ENCODE data around the gene COQ9.
"Not testable (repeated sequence)": the region's sequence is repeated elsewhere in the genome, so short reads cannot be mapped to it uniquely, and the experiment has no call there.

Gene COQ9

GRCh38 chr16:57435838-57436237, 11.4 kb upstream of the COQ9 start:
- no peak overlapping the region for H3K4me2 ChIP-seq (ENCODE audit: insufficient read depth, low read length)
- H3K4me3 ChIP-seq (ENCODE audit: low read depth in 1 of 2, low read length in 2 of 2): no peak overlapping the region
- no peaks in the 10 kb centered on the region for H4K20me1 ChIP-seq (ENCODE audit: insufficient read depth, low read length)
- no peak overlapping the region for H3K27ac ChIP-seq (ENCODE audit: low read length)
- no peaks in the 10 kb centered on the region for H3K79me2 ChIP-seq (ENCODE audit: insufficient read depth, low read length)
- H3K9ac ChIP-seq (ENCODE audit: low read depth, low read length): no peak overlapping the region
- no peaks in the 10 kb centered on the region for H3K27me3 ChIP-seq (ENCODE audit: insufficient read depth, low read length, poor library complexity)
- no peak overlapping the region for H2AFZ ChIP-seq (ENCODE audit: low read depth, low read length)
- peaks cover 4% of the 10 kb centered on the region for H3K9me3 ChIP-seq (ENCODE audit: insufficient read depth, low read length, severe bottlenecking)
- no peak for DNase-seq
- TF ChIP-seq, protein P1, sequence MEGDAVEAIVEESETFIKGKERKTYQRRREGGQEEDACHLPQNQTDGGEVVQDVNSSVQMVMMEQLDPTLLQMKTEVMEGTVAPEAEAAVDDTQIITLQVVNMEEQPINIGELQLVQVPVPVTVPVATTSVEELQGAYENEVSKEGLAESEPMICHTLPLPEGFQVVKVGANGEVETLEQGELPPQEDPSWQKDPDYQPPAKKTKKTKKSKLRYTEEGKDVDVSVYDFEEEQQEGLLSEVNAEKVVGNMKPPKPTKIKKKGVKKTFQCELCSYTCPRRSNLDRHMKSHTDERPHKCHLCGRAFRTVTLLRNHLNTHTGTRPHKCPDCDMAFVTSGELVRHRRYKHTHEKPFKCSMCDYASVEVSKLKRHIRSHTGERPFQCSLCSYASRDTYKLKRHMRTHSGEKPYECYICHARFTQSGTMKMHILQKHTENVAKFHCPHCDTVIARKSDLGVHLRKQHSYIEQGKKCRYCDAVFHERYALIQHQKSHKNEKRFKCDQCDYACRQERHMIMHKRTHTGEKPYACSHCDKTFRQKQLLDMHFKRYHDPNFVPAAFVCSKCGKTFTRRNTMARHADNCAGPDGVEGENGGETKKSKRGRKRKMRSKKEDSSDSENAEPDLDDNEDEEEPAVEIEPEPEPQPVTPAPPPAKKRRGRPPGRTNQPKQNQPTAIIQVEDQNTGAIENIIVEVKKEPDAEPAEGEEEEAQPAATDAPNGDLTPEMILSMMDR (IDR thresholded peaks at IDR 0.05; ENCODE audit: borderline replicate concordance, extremely low read depth, low read length, poor library complexity, severe bottlenecking): no peak
- TF ChIP-seq EZH2 (IDR thresholded peaks at IDR 0.05; ENCODE audit: borderline replicate concordance, low read depth, low read length, severe bottlenecking): no peak
- no peaks in the 10 kb centered on the region for H3K4me1 ChIP-seq (ENCODE audit: insufficient read depth, low read length)
- no peak for ATAC-seq (ENCODE audit: insufficient read depth, low read depth)
- peaks cover 96% of the 10 kb centered on the region for H3K36me3 ChIP-seq (ENCODE audit: insufficient read depth, low read length)

GRCh38 chr16:57439947-57440346, 7.3 kb upstream of the COQ9 start:
- Histone ChIP-seq H3K9me3 (ENCODE audit: insufficient read depth, low read length, severe bottlenecking) (peaks cover 12% of the 10 kb centered on the region), H3K36me3 (ENCODE audit: insufficient read depth, low read length) (peaks cover 68% of the 10 kb centered on the region), H3K79me2 (ENCODE audit: insufficient read depth, low read length) (peaks cover 37% of the 10 kb centered on the region)
- not testable (repeated sequence) for H3K9ac ChIP-seq (ENCODE audit: low read depth, low read length); H4K20me1 ChIP-seq (ENCODE audit: insufficient read depth, low read length); H3K4me3 ChIP-seq (ENCODE audit: low read depth in 1 of 2, low read length in 2 of 2); ATAC-seq (ENCODE audit: insufficient read depth, low read depth); H2AFZ ChIP-seq (ENCODE audit: low read depth, low read length); H3K4me2 ChIP-seq (ENCODE audit: insufficient read depth, low read length); DNase-seq; H3K27me3 ChIP-seq (ENCODE audit: insufficient read depth, low read length, poor library complexity); H3K27ac ChIP-seq (ENCODE audit: low read length); H3K4me1 ChIP-seq (ENCODE audit: insufficient read depth, low read length)

DNA sequence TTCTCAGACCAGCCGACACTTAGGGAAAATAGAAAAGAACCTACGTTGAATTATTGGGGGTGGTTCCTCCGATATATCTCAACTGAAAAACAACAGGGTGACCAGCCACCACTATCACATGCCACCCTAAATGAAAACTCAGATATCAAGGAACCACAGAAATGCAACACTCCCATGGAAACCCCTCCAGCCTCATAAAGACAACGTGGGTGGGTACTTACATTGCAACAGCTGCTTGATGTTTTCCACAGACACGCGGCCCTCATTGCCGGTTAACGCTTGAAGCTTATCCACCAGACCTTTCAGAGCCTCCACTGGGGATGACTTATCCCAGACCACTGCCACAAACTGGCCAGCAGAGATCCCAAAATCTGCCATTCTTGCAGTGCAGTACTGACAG, 6.7 kb upstream of the COQ9 start:
- H3K4me3 ChIP-seq (ENCODE audit: low read depth in 1 of 2, low read length in 2 of 2): not testable (repeated sequence)
- peaks cover 63% of the 10 kb centered on the region for H3K36me3 ChIP-seq (ENCODE audit: insufficient read depth, low read length)

GRCh38 chr16:57444711-57445110, 2.6 kb upstream of the COQ9 start:
- Histone ChIP-seq H3K27me3 (ENCODE audit: insufficient read depth, low read length, poor library complexity) (no peaks in the 10 kb centered on the region), H3K79me2 (ENCODE audit: insufficient read depth, low read length) (peaks cover 73% of the 10 kb centered on the region), H3K36me3 (ENCODE audit: insufficient read depth, low read length) (peaks cover 23% of the 10 kb centered on the region), H3K4me1 (ENCODE audit: insufficient read depth, low read length) (peaks cover 28% of the 10 kb centered on the region), H3K4me2 (ENCODE audit: insufficient read depth, low read length) (no peak overlapping the region), H3K9me3 (ENCODE audit: insufficient read depth, low read length, severe bottlenecking) (peaks cover 12% of the 10 kb centered on the region), H4K20me1 (ENCODE audit: insufficient read depth, low read length) (no peaks in the 10 kb centered on the region; the same call in 1 of the 2 replicates), H3K27ac (ENCODE audit: low read length) (no peak overlapping the region), H3K9ac (ENCODE audit: low read depth, low read length) (no peak overlapping the region), H2AFZ (ENCODE audit: low read depth, low read length) (no peak overlapping the region), H3K4me3 (ENCODE audit: low read depth in 1 of 2, low read length in 2 of 2) (no peak overlapping the region)
- TF ChIP-seq, protein P1 (IDR thresholded peaks at IDR 0.05; ENCODE audit: borderline replicate concordance, extremely low read depth, low read length, poor library complexity, severe bottlenecking): no peak
- no peak for TF ChIP-seq EZH2 (IDR thresholded peaks at IDR 0.05; ENCODE audit: borderline replicate concordance, low read depth, low read length, severe bottlenecking)
- no peak for DNase-seq
- ATAC-seq (ENCODE audit: insufficient read depth, low read depth): no peak

More for the DNA sequence above, 6.7 kb upstream of the COQ9 start:
- H4K20me1 ChIP-seq (ENCODE audit: insufficient read depth, low read length); DNase-seq; H3K4me1 ChIP-seq (ENCODE audit: insufficient read depth, low read length); H2AFZ ChIP-seq (ENCODE audit: low read depth, low read length); H3K9ac ChIP-seq (ENCODE audit: low read depth, low read length); ATAC-seq (ENCODE audit: insufficient read depth, low read depth); H3K27ac ChIP-seq (ENCODE audit: low read length); H3K4me2 ChIP-seq (ENCODE audit: insufficient read depth, low read length); H3K27me3 ChIP-seq (ENCODE audit: insufficient read depth, low read length, poor library complexity): not testable (repeated sequence)
- Histone ChIP-seq H3K79me2 (ENCODE audit: insufficient read depth, low read length) (peaks cover 43% of the 10 kb centered on the region), H3K9me3 (ENCODE audit: insufficient read depth, low read length, severe bottlenecking) (peaks cover 12% of the 10 kb centered on the region)

Data from DND-41 (cell line).